Renal pelvis (tissue), 4 donors: ENCODE results near the gene FAM120A. TPM values are rescaled to one million over a fixed set of nuclear protein-coding genes. Genes with fewer than 3 reads are reported as not detected.
A peak's percentile ranks its signal among the peaks of the same experiment; 100 is the strongest.

Source experiments
- DNase-seq: peaks from one replicate; pipeline ENCODE4 v3.0.0-alpha.2; 2013
- polyA plus RNA-seq, 3 donors: library from polyadenylated mRNA; unstranded; fragments of 120-200 nt; gene quantifications; one replicate each; pipeline ENCODE4 v1.2.1, GENCODE V29; 2013; ENCODE audit not compliant: insufficient read length in 3 of 3

Gene FAM120A
- polyA plus RNA-seq, 3 donors = 72.8 to 82.9 (median 78.4) TPM

- DNase-seq = no peak
These were observed 14.4 kb downstream of the FAM120A start for GRCh38 chr9:93465855-93466254.

DNA sequence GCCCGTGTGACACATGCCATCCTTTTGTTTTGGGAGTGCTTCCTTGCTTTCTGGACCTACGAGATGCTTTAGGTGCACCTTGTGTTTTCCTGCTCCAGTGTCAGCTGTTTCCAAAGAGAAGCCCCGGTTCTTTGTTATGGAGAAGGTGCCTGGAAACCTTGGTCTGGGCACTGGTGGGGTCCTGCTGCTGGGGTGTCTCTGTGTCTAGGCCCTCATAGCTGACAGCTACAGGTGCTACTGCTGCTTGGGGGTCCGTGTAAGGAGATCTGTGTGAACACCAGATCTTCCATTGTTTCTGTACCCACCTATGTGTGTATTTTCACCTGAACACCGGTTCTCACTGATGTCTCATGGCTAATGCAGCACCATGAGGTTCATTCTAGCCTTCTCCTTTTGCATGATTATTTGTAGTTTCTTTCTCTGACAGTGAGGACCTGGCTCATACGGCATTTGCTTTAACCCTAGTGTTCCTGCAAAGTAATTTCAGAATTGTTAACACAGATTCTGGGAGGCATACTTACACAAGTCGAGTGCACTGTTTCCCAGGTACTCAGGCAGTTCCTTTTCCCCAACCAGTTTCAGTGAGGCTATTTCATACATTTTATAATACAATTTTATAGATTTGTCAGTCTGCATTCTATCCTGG, 15.1 kb downstream of the FAM120A start:
- no peak for DNase-seq

DNA sequence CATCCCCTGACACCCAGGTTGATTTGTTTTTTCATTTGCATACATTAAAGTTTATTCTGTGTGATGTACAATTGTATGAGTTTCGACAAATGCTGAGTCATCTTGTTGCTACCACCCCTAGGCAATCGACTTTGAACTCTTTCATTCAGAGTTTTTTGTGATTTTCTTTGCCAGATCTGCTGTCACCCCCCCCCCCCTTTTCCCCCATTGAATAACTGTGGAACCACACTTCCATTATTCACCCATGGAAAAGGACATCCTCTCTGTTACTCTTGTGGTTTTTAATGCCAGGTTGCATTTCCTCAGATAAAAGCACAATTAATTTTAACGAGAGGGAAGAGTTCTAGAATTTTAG, 15.6 kb downstream of the FAM120A start:
- no peak for DNase-seq

DNA sequence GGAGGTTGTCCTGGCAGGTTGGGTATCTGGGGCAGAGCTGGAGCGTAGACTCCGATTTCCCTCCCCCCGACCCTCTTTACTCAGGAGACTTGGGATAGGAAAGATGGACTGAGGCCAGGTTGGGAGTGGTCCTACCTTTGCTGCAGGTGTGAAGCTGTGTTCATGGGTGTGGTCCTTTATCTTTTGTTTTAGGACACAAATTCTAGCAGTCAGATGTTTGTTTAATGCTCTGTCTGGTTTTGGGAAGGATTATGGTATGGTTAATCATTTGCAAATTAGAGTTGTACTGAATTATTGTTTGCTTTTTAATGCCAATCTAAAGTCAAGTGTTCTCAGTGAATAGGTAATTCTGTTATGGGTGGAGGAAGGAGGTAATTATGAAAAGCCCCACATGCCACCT, 16.0 kb downstream of the FAM120A start:
- no peak for DNase-seq

- peak; percentile 74 for DNase-seq
These were observed 17.4 kb downstream of the FAM120A start for GRCh38 chr9:93468763-93469456.

DNA sequence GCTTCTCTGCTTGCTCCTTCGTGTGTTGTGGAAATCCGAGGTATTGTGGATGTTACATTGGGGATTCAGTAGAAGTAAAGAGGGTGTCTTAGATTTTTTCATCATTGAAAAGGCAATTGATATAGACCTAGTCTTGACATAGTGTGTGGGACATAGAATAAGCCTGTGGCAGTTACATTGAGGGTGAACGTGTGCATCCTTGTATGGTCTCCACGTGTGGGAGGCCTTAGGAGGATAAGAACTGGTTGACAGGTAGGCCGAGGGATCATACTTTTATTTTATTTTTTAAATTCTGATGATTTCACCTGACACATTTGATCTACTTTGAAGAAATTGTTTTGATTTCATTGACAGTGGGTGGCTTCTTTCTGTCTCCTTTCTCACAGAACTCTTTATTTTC, 18.9 kb downstream of the FAM120A start:
- DNase-seq = no peak

DNA sequence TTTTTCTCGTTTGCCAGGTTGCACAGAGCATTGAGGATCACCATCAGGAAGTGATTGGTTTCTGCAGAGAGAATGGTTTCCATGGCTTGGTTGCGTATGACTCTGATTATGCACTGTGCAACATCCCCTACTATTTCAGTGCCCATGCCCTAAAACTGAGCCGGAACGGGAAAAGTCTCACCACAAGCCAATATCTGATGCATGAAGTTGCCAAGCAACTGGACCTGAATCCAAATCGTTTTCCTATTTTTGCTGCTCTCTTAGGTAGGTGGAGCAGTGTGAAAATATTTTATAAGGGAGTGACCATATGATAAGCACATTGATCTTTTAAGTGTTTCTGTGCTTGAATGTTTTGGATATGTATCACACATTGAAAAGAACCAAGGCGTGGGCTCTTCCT, 19.6 kb downstream of the FAM120A start:
- no peak for DNase-seq

DNA sequence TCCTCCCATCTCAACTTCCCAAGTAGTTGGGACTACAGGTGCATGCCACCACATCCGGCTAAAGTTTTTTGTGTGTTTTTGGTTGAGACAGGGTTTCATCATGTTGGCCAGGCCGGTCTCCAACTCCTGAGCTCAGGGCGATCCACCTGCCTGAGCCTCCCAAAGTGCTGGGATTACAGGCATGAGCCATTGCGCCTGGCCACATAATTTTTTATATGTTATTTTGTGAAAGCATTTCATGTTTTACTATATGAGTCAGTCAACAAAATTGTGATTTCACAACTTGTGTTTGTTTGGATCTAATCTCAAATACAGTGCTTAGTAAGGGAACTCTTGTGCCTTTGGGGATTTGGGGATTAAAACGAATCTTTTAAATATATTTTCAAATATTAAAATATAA, 21.9 kb downstream of the FAM120A start:
- DNase-seq = no peak

- DNase-seq = no peak
These were observed 23.6 kb downstream of the FAM120A start for GRCh38 chr9:93475108-93475507.

GRCh38 chr9:93475856-93476255, 24.4 kb downstream of the FAM120A start:
- no peak for DNase-seq

DNA sequence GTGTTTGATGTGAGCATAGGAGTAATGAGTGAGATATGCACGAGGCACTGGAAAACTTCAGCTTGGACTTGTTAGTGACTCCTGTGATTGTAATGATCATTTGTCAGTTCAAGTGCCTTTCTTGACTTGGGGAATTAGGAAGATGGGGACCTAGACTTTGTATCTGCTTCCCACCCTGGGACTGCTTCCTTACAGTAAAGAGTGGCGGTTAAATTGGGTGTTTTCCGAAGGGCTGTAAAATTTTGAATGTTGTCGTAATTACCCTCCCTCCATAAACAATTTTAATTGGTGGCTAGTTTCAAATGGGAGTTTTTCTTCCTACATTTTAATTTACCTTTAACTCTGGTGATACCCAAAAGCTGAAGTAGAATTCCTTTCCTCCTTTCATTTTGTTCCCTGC, 25.4 kb downstream of the FAM120A start:
- DNase-seq = no peak

DNA sequence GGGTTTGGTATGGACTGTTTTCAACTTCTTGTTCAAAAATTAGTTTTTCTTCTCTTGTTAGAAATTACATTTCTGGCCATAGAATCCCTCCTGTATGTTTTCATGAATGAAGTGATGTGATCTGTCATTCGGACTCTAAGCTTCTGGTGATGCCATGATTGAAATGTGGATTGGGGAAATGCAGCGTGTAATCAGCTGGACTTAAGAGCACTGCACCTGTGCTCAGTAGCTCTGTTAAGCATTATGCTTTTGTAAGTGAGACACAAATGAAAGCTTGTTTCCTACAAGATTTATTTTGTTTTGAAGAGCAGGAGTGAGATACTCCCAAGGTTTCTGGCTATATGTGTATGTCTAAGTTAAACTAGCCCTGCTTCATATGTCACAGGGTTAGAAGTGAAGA, 25.9 kb downstream of the FAM120A start:
- no peak for DNase-seq

DNA sequence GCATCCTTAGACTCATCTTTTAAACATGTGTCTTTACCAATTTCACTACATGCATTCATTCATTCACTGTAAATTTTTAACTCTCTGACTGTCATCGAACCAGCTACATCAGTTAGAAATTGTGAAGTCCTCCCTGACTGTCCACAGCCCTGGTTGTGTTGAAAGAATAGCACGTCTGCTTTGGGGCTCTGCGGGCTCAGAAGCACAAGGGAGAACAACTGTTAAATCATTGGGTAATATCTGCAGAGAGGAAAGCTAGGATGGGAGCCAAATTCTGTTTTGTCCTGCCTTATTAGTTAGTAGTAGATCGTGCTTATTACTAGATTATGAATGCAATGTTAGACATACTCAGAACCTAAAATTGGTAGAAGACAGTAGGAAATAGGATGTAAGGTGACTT, 28.2 kb downstream of the FAM120A start:
- DNase-seq = no peak

- no peak for DNase-seq
These were observed 28.8 kb downstream of the FAM120A start for GRCh38 chr9:93480262-93480661.

DNA sequence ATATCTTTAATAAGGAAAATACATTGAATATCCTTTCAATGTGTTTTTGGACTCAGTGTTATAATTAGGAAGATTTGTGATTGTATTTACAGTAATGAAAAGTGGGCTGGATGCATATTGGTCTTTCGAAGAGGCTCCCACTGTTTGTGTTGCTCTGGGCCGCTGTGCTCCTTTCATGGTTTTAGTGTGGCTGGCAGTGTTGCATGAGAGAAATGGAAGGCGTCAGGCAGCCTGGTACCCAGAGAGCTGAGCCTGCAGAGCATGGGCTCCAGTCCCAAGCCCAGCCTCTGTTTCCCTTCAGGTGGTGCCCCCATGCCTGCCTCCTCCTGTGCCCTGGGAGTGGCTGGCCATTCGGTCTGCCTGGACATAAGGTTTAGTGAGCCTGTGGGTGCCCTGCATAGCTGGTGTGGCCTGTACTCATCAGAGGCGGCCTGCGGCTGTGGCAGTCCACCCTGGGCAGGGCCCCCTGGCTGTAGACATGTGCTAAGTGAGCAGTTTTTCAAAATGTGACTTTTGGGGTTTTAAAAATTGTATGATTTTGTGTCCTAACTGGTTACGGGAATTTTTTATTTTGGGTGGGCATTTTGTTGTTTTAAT, 29.3 kb downstream of the FAM120A start:
- DNase-seq = no peak

- no peak for DNase-seq
These were observed 32.0 kb downstream of the FAM120A start for GRCh38 chr9:93483497-93483896.

GRCh38 chr9:93486268-93486667, 34.8 kb downstream of the FAM120A start:
- DNase-seq = no peak

DNA sequence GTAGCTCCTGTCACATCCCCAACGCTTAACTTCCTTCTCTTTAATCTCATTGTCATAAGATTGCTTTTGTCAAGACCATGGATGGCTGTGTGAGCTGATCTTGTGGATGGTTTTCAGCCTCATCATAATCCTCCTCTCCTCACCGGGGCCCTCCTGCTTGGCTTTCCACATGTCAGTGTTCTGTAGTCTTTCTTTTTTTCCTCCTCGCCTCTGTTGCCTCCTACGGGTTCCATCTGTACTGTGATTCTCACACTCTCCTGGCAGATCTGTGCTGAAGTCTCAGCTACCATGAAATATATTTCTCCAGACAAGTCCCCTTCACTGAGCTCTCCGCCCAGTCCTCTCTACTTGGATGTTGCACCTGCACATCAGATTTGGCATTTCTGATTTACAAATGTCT, 36.8 kb downstream of the FAM120A start:
- DNase-seq = no peak

- no peak for DNase-seq
These were observed 40.2 kb downstream of the FAM120A start for GRCh38 chr9:93491593-93492232.

DNA sequence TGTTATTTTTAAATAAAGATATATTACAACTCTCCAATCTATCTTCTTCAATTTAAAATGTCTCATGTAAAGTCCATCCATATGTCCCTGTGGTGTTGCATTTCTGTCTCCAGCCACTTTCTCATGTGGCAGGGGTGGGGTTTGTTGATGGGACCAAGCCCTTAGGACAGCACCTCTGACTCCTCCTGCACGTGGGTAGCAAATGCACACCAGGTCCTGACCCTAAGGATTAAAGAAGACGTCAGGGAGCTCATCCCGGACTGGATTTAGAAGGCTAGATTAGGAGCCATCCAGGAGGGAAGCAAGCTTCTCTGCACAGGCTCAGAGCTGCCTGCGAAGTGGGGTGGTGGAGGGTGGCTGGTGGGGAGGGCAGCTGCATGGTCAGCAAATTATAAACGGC, 40.8 kb downstream of the FAM120A start:
- DNase-seq = no peak

- no peak for DNase-seq
These were observed 42.5 kb downstream of the FAM120A start for GRCh38 chr9:93493949-93494348.

DNA sequence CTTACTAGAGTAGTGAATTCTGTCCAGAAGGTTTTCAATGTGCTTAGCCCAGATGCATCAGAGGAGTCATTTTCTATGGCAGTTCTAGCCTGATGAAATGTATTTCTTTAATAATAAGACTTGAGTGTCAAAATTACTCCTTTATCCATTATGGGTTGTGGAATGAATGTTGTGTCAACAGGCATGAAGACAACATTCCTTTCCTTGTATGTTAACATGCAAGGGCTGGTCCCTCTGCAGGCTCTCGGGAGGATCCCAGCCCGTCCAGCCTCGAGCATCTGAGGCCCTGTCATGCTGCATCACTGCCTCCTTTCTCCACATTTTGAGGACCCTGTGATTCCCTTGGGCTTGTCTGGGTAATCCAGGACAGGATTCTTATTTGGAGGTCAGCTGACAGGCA, 44.8 kb downstream of the FAM120A start:
- no peak for DNase-seq
